GM18951 (cell line): ENCODE measurements around the gene EEF2.
"Not testable (repeated sequence)": the region's sequence is repeated elsewhere in the genome, so short reads cannot be mapped to it uniquely, and the experiment has no call there.

Experiments used
- POLR2A ChIP-seq: IDR thresholded peaks from 4 replicates; pipeline ENCODE4 v1.6.1; 2011; ENCODE audit warnings: mild to moderate bottlenecking; ENCODE audit not compliant: insufficient read length, insufficient read depth; ENCODE audit errors: extremely low read depth
- in situ Hi-C: fragments of 300-500 bp; cut with MboI; formaldehyde crosslinking; loops from one replicate; pipeline ENCODE4 v1.12.0; 2022; ENCODE audit warnings: low sequenced_read_pairs, mixed read lengths, inconsistent platforms; ENCODE audit not compliant: unreplicated experiment

Gene EEF2

GRCh38 chr19:3964256-3965194 lies 20.7 kb downstream of the EEF2 start:
- TF ChIP-seq POLR2A, result no peak
- in situ Hi-C loops, result no loop called here

- in situ Hi-C loops, result no loop called here
- no peak for TF ChIP-seq POLR2A
These were observed 21.6 kb downstream of the EEF2 start for GRCh38 chr19:3963458-3964255.

GRCh38 chr19:3961007-3961406 lies 24.3 kb downstream of the EEF2 start:
- in situ Hi-C loops, result no loop called here
- TF ChIP-seq POLR2A, result no peak

GRCh38 chr19:3959766-3960131 lies 25.5 kb downstream of the EEF2 start:
- TF ChIP-seq POLR2A, result no peak
- in situ Hi-C loops, result no loop called here

- no peak for TF ChIP-seq POLR2A
- in situ Hi-C loops, result no loop called here
These were observed 26.2 kb downstream of the EEF2 start for GRCh38 chr19:3958836-3959765.

- TF ChIP-seq POLR2A, result no peak
- in situ Hi-C loops, result no loop called here
These were observed 29.6 kb downstream of the EEF2 start for GRCh38 chr19:3955688-3956087.

GRCh38 chr19:3955276-3955675 lies 30.0 kb downstream of the EEF2 start:
- in situ Hi-C loops, result not testable (repeated sequence)

GRCh38 chr19:3954107-3954506 lies 31.2 kb downstream of the EEF2 start:
- TF ChIP-seq POLR2A, result no peak
- in situ Hi-C loops, result no loop called here

GRCh38 chr19:3952755-3953276 lies 32.4 kb downstream of the EEF2 start:
- in situ Hi-C loops, result not testable (repeated sequence)

GRCh38 chr19:3950871-3951861 lies 34.1 kb downstream of the EEF2 start:
- in situ Hi-C loops, result no loop called here

GRCh38 chr19:3949997-3950859 lies 35.0 kb downstream of the EEF2 start:
- in situ Hi-C loops, result no loop called here
- no peak for TF ChIP-seq POLR2A

More at GRCh38 chr19:3950871-3951861, 34.1 kb downstream of the EEF2 start:
- TF ChIP-seq POLR2A, result no peak
